Embryonic facial prominence (tissue), 1 donor: Measurements from ENCODE around the gene C1QA.

Experiments
- DNase-seq: peaks from one replicate; pipeline ENCODE4 v3.0.0-alpha.2; 2016; ENCODE audit errors: extremely low spot score

C1QA gene

GRCh38 chr1:22612671-22613571, 23.5 kb upstream of the C1QA start:
- DNase-seq = no peak

GRCh38 chr1:22613572-22613918, 22.9 kb upstream of the C1QA start:
- DNase-seq = no peak

GRCh38 chr1:22613951-22614350, 22.5 kb upstream of the C1QA start:
- DNase-seq = no peak

GRCh38 chr1:22615886-22616285, 20.5 kb upstream of the C1QA start:
- DNase-seq = no peak

GRCh38 chr1:22616571-22616970, 19.9 kb upstream of the C1QA start:
- no peak for DNase-seq

GRCh38 chr1:22618056-22618455, 18.4 kb upstream of the C1QA start:
- no peak for DNase-seq

- no peak for DNase-seq
These were observed 17.2 kb upstream of the C1QA start for GRCh38 chr1:22619252-22619651.

GRCh38 chr1:22619798-22620197, 16.6 kb upstream of the C1QA start:
- DNase-seq = no peak

- no peak for DNase-seq
These were observed 14.7 kb upstream of the C1QA start for GRCh38 chr1:22621761-22622160.

GRCh38 chr1:22625262-22625925, 11.0 kb upstream of the C1QA start:
- DNase-seq = no peak

- DNase-seq = no peak
These were observed 9.9 kb upstream of the C1QA start for GRCh38 chr1:22626237-22627157.

- DNase-seq = no peak
These were observed 9.1 kb upstream of the C1QA start for GRCh38 chr1:22627331-22627730.

- DNase-seq = no peak
These were observed 7.6 kb upstream of the C1QA start for GRCh38 chr1:22628698-22629444.

- no peak for DNase-seq
These were observed 6.5 kb upstream of the C1QA start for GRCh38 chr1:22629886-22630285.

- no peak for DNase-seq
These were observed 2.5 kb upstream of the C1QA start for GRCh38 chr1:22633697-22634463.

GRCh38 chr1:22635436-22635835, 992 bp upstream of the C1QA start:
- no peak for DNase-seq

GRCh38 chr1:22636927-22637326, 499 bp downstream of the C1QA start:
- no peak for DNase-seq

GRCh38 chr1:22637907-22638445, 1.5 kb downstream of the C1QA start:
- no peak for DNase-seq

GRCh38 chr1:22638476-22639234, 2.2 kb downstream of the C1QA start:
- no peak for DNase-seq

GRCh38 chr1:22639286-22639685, 2.9 kb downstream of the C1QA start:
- DNase-seq = no peak
